HEK293 (cell line): ENCODE measurements around the gene BMP4.

Source experiments
- CTCF ChIA-PET: fragments of 350-600 bp; formaldehyde crosslinking; extraction: SDS; loops from one replicate; lab custom pipeline; 2021; ENCODE audit warnings: antibody characterized with exemption; lab: Yijun Ruan, JAX
- POLR2A ChIA-PET: fragments of 300-600 bp; formaldehyde crosslinking; extraction: SDS; loops from one replicate; lab custom pipeline; 2020; ENCODE audit warnings: antibody characterized with exemption, inconsistent platforms; lab: Yijun Ruan, JAX
- H3K27ac ChIP-seq: fragments of 200-500 bp; sonication (Bioruptor generic); 2 replicates; pipeline ENCODE4 v1.5.1; 2014; ENCODE audit warnings: low read depth, low read length, control low read depth, inconsistent platforms; ENCODE audit errors: extremely low read depth
- H3K36me3 ChIP-seq, 2 experiments: fragments of 200-500 bp in 1 of 2; sonication (Bioruptor generic) in 1 of 2; 1 replicate in 1 of 2; 2 replicates in 1 of 2; pipeline ENCODE4 v1.5.1; 2014 to 2017; ENCODE audit warnings: inconsistent platforms in 2 of 2, low read length in 2 of 2; ENCODE audit not compliant: control insufficient read depth in 2 of 2, insufficient read depth in 1 of 2
- H3K4me1 ChIP-seq: fragments of 200-500 bp; sonication (Bioruptor generic); 2 replicates; pipeline ENCODE4 v1.5.1; 2014; ENCODE audit warnings: mild to moderate bottlenecking, low read length, inconsistent platforms; ENCODE audit not compliant: control insufficient read depth, insufficient read depth
- H3K4me3 ChIP-seq: 2 replicates; pipeline ENCODE4 v1.5.1; 2011; ENCODE audit warnings: low read depth, mild to moderate bottlenecking, control low read depth, low read length, moderate library complexity
- H3K9me3 ChIP-seq: fragments of 200-500 bp; sonication (Bioruptor generic); 2 replicates; pipeline ENCODE4 v1.5.1; 2014; ENCODE audit warnings: low read depth, low read length, inconsistent platforms; ENCODE audit not compliant: control insufficient read depth, insufficient read depth
- BCL11A ChIP-seq: fragments of 450-650 bp; formaldehyde crosslinking; IDR thresholded peaks from 2 replicates; pipeline ENCODE4 v1.5.1; 2016; ENCODE audit warnings: low read depth, missing biosample characterization, missing genetic modification characterization
- BCL11B ChIP-seq: fragments of 450-650 bp; formaldehyde crosslinking; IDR thresholded peaks from 2 replicates; pipeline ENCODE4 v1.5.1; 2016; ENCODE audit warnings: low read depth, missing biosample characterization, missing genetic modification characterization
- ELK4 ChIP-seq: IDR thresholded peaks from 2 replicates; pipeline ENCODE4 v1.6.1; 2011; ENCODE audit warnings: mild to moderate bottlenecking, low read depth, low read length, borderline replicate concordance
- HOXA7 ChIP-seq: sonication (generic); formaldehyde crosslinking; IDR thresholded peaks from 2 replicates; pipeline ENCODE4 v1.8.1; 2022; ENCODE audit warnings: missing genetic modification reagents, borderline replicate concordance
- OVOL3 ChIP-seq: fragments of 450-650 bp; formaldehyde crosslinking; IDR thresholded peaks from 2 replicates; pipeline ENCODE4 v1.5.1; 2016; ENCODE audit warnings: missing biosample characterization, missing genetic modification characterization
- PRDM2 ChIP-seq: fragments of 450-650 bp; formaldehyde crosslinking; IDR thresholded peaks from 2 replicates; pipeline ENCODE4 v1.5.1; 2016; ENCODE audit warnings: missing biosample characterization, missing genetic modification characterization, borderline replicate concordance
- SCRT1 ChIP-seq: fragments of 450-650 bp; formaldehyde crosslinking; IDR thresholded peaks from 2 replicates; pipeline ENCODE4 v1.5.1; 2016; ENCODE audit warnings: missing biosample characterization, missing genetic modification characterization, borderline replicate concordance
- ZBTB7A ChIP-seq: fragments of 450-650 bp; formaldehyde crosslinking; IDR thresholded peaks from 2 replicates; pipeline ENCODE4 v1.5.1; 2016; ENCODE audit warnings: low read depth, missing biosample characterization, missing genetic modification characterization
- ZNF174 ChIP-seq: fragments of 450-650 bp; formaldehyde crosslinking; IDR thresholded peaks from 2 replicates; pipeline ENCODE4 v1.5.0; 2017; ENCODE audit warnings: missing biosample characterization, mild to moderate bottlenecking, missing genetic modification characterization
- ZNF391 ChIP-seq: fragments of 450-650 bp; formaldehyde crosslinking; IDR thresholded peaks from 2 replicates; pipeline ENCODE4 v1.5.1; 2016; ENCODE audit warnings: low read depth, missing biosample characterization, missing genetic modification characterization, borderline replicate concordance
- ZNF426 ChIP-seq: fragments of 450-650 bp; formaldehyde crosslinking; IDR thresholded peaks from 2 replicates; pipeline ENCODE4 v1.5.1; 2017; ENCODE audit warnings: missing biosample characterization, missing genetic modification characterization, mild to moderate bottlenecking, inconsistent platforms, moderate library complexity
- ZNF544 ChIP-seq: fragments of 450-650 bp; formaldehyde crosslinking; IDR thresholded peaks from 2 replicates; pipeline ENCODE4 v1.5.0; 2017; ENCODE audit warnings: missing biosample characterization, missing genetic modification characterization
- ZNF561 ChIP-seq: fragments of 450-650 bp; IDR thresholded peaks from 2 replicates; pipeline ENCODE4 v1.5.1; 2018; ENCODE audit warnings: missing biosample characterization, missing genetic modification characterization, borderline replicate concordance
- ZNF610 ChIP-seq: fragments of 450-650 bp; formaldehyde crosslinking; IDR thresholded peaks from 2 replicates; pipeline ENCODE4 v1.5.1; 2016; ENCODE audit warnings: missing biosample characterization, missing genetic modification characterization, borderline replicate concordance
- ZNF624 ChIP-seq: fragments of 450-650 bp; formaldehyde crosslinking; IDR thresholded peaks from 2 replicates; pipeline ENCODE4 v1.5.1; 2017; ENCODE audit warnings: missing biosample characterization, missing genetic modification characterization
- ZNF692 ChIP-seq: fragments of 450-650 bp; formaldehyde crosslinking; IDR thresholded peaks from 2 replicates; pipeline ENCODE4 v1.5.1; 2016; ENCODE audit warnings: missing biosample characterization, missing genetic modification characterization
- ZNF792 ChIP-seq: fragments of 450-650 bp; formaldehyde crosslinking; IDR thresholded peaks from 2 replicates; pipeline ENCODE4 v1.5.1; 2016; ENCODE audit warnings: missing biosample characterization, missing genetic modification characterization

The BMP4 gene

GRCh38 chr14:53932966-53933365, 23.7 kb downstream of the BMP4 start:
- ChIA-PET POLR2A (no interaction called here), CTCF (no interaction called here)
- TF ChIP-seq PRDM2 (no peak), ZNF692 (tag by site-specific recombination) (no peak), SCRT1 (tag by site-specific recombination) (no peak), ZNF624 (tag by site-specific recombination) (no peak), OVOL3 (no peak), ZNF792 (tag by site-specific recombination) (no peak), ZBTB7A (tag by site-specific recombination) (no peak), ZNF544 (no peak), BCL11B (tag by site-specific recombination) (no peak), BCL11A (tag by site-specific recombination) (no peak), ELK4 (no peak), ZNF391 (no peak), ZNF426 (tag by site-specific recombination) (no peak), ZNF561 (tag by site-specific recombination) (no peak), HOXA7 (CRISPR knock-in tag) (no peak), ZNF174 (tag by site-specific recombination) (no peak), ZNF610 (no peak)
- no peaks in the 10 kb centered on the region; a peak in 1 of 3 replicates for H3K36me3 ChIP-seq
- no peak overlapping the region for H3K27ac ChIP-seq
- H3K4me1 ChIP-seq, result no peaks in the 10 kb centered on the region
- no peaks in the 10 kb centered on the region for H3K9me3 ChIP-seq
- no peak overlapping the region for H3K4me3 ChIP-seq
